Activated CD4-positive, alpha-beta T cell treated with anti-CD3 and anti-CD28 coated beads, Interleukin-2, amount 50 U/mL, for 16 hours (primary cell): ENCODE measurements around the gene PLLP.

Experiments
- DNase-seq: peaks from one replicate; pipeline ENCODE4 v3.0.0-alpha.2; 2020

Gene PLLP

GRCh38 chr16:57252148-57252721 is 32.2 kb downstream of the PLLP start:
- no peak for DNase-seq

GRCh38 chr16:57251352-57251751 is 33.1 kb downstream of the PLLP start:
- DNase-seq = no peak

GRCh38 chr16:57245472-57246113 is 38.9 kb downstream of the PLLP start:
- peak; percentile 16 for DNase-seq

GRCh38 chr16:57244767-57245471 is 39.6 kb downstream of the PLLP start, which contains the start of gene ARL2BP:
Gene ARL2BP (plus strand): TSS chr16:57245259. CDS start chr16:57245368, 109 bp downstream.
- peak; percentile 98 for DNase-seq

GRCh38 chr16:57244463-57244766 is 40.1 kb downstream of the PLLP start:
- DNase-seq = no peak

- DNase-seq = no peak
Measured at GRCh38 chr16:57242650-57243049, 41.8 kb downstream of the PLLP start.

- no peak for DNase-seq
Measured at GRCh38 chr16:57240851-57241250, 43.6 kb downstream of the PLLP start.

GRCh38 chr16:57239107-57239506 is 45.4 kb downstream of the PLLP start:
- peak; percentile 34 for DNase-seq

GRCh38 chr16:57238682-57239081 is 45.8 kb downstream of the PLLP start:
- DNase-seq = no peak

GRCh38 chr16:57236022-57236350 is 48.5 kb downstream of the PLLP start:
- DNase-seq = no peak

GRCh38 chr16:57235128-57236021 is 49.1 kb downstream of the PLLP start:
- peak; percentile 74 for DNase-seq

- DNase-seq = no peak
Measured at GRCh38 chr16:57234707-57235092, 49.8 kb downstream of the PLLP start.

GRCh38 chr16:57233944-57234706 is 50.3 kb downstream of the PLLP start:
- no peak for DNase-seq

- no peak for DNase-seq
Measured at GRCh38 chr16:57231821-57232350, 52.6 kb downstream of the PLLP start.

- DNase-seq = no peak
Measured at GRCh38 chr16:57229079-57229478, 55.4 kb downstream of the PLLP start.

GRCh38 chr16:57226701-57227621 is 57.5 kb downstream of the PLLP start:
- DNase-seq = no peak

- DNase-seq = no peak
Measured at GRCh38 chr16:57225978-57226377, 58.5 kb downstream of the PLLP start.

- no peak for DNase-seq
Measured at GRCh38 chr16:57224651-57225335, 59.7 kb downstream of the PLLP start.

- no peak for DNase-seq
Measured at GRCh38 chr16:57223057-57223456, 61.4 kb downstream of the PLLP start.

- no peak for DNase-seq
Measured at GRCh38 chr16:57216968-57217367, 67.5 kb downstream of the PLLP start.

- no peak for DNase-seq
Measured at GRCh38 chr16:57213462-57213861, 71.0 kb downstream of the PLLP start.
